GM23338 (cell line): ENCODE results near the gene DPY19L3. TPM values are rescaled to one million over a fixed set of nuclear protein-coding genes. Genes with fewer than 3 reads are reported as not detected.

Experiments used
- ATAC-seq: fragments of 200-7000 bp; cut with Tn5 transposase; 3 replicates; pipeline ENCODE4 v1.9.1; 2020
- DNase-seq: peaks from one replicate; pipeline ENCODE4 v3.0.0-alpha.2; 2015; ENCODE audit warnings: low spot score
- H2AFZ ChIP-seq: fragments of 200-600 bp; sonication (generic); 2 replicates; pipeline ENCODE4 v1.8.0; 2016; ENCODE audit warnings: antibody characterized with exemption, mild to moderate bottlenecking, moderate library complexity
- H3F3A ChIP-seq: fragments of 200-600 bp; sonication (generic); replicated peaks from 2 replicates; pipeline ENCODE4 v1.8.0; 2017; ENCODE audit warnings: antibody characterized with exemption, mixed run types, low read depth
- H3K27ac ChIP-seq: fragments of 200-600 bp; sonication (generic); 2 replicates; pipeline ENCODE4 v1.6.1; 2016; ENCODE audit warnings: low read depth
- H3K27me3 ChIP-seq: fragments of 200-600 bp; sonication (generic); 2 replicates; pipeline ENCODE4 v1.8.0; 2016; ENCODE audit warnings: mild to moderate bottlenecking, mixed run types, moderate library complexity; ENCODE audit not compliant: insufficient read depth
- H3K36me3 ChIP-seq: fragments of 200-600 bp; sonication (generic); 2 replicates; pipeline ENCODE4 v1.8.0; 2016; ENCODE audit warnings: mild to moderate bottlenecking; ENCODE audit not compliant: insufficient read depth
- H3K4me1 ChIP-seq: fragments of 200-600 bp; sonication (generic); 2 replicates; pipeline ENCODE4 v1.8.0; 2016; ENCODE audit warnings: mild to moderate bottlenecking, moderate library complexity; ENCODE audit not compliant: insufficient read depth
- H3K4me2 ChIP-seq: fragments of 200-600 bp; sonication (generic); 2 replicates; pipeline ENCODE4 v1.7.1; 2017; ENCODE audit warnings: mixed run types
- H3K4me3 ChIP-seq: fragments of 200-600 bp; sonication (generic); 2 replicates; pipeline ENCODE4 v1.6.1; 2016; ENCODE audit warnings: mixed run types
- H3K79me2 ChIP-seq: fragments of 200-600 bp; sonication (generic); replicated peaks from 2 replicates; pipeline ENCODE4 v1.8.0; 2017; ENCODE audit warnings: mild to moderate bottlenecking; ENCODE audit not compliant: insufficient read depth
- H3K9me2 ChIP-seq: fragments of 200-600 bp; sonication (generic); 2 replicates; pipeline ENCODE4 v1.8.0; 2017; ENCODE audit not compliant: insufficient read depth
- H4K20me1 ChIP-seq: fragments of 200-600 bp; sonication (generic); replicated peaks from 2 replicates; pipeline ENCODE4 v1.8.0; 2017; ENCODE audit warnings: mild to moderate bottlenecking; ENCODE audit not compliant: insufficient read depth
- H3K27ac Mint-ChIP-seq: 2 replicates; pipeline ENCODE4 v1.8.0; 2020; ENCODE audit warnings: inconsistent platforms, mild to moderate bottlenecking, moderate library complexity, mixed read lengths
- H3K27me3 Mint-ChIP-seq: 3 replicates; pipeline ENCODE4 v1.8.0; 2022; ENCODE audit warnings: low read depth, mild to moderate bottlenecking, moderate library complexity, mixed read lengths, inconsistent platforms; ENCODE audit not compliant: insufficient read depth, poor library complexity
- H3K36me3 Mint-ChIP-seq: 3 replicates; pipeline ENCODE4 v1.8.0; 2021; ENCODE audit warnings: low read depth, mild to moderate bottlenecking, inconsistent platforms, moderate library complexity, mixed read lengths
- H3K4me1 Mint-ChIP-seq: 3 replicates; pipeline ENCODE4 v1.8.0; 2020; ENCODE audit warnings: mild to moderate bottlenecking, inconsistent platforms, mixed read lengths
- H3K4me3 Mint-ChIP-seq: 3 replicates; pipeline ENCODE4 v1.8.0; 2021; ENCODE audit warnings: moderate library complexity, mild to moderate bottlenecking, inconsistent platforms, mixed read lengths
- H3K9me3 Mint-ChIP-seq: 3 replicates; pipeline ENCODE4 v1.8.0; 2020; ENCODE audit warnings: moderate library complexity, mild to moderate bottlenecking, inconsistent platforms, mixed read lengths
- CREB1 ChIP-seq: fragments of 250-450 bp; sonication (Bioruptor Pico); IDR thresholded peaks from 2 replicates; pipeline ENCODE4 v1.5.0; 2020; ENCODE audit warnings: low read depth, mild to moderate bottlenecking, moderate library complexity
- EZH2phosphoT487 ChIP-seq: fragments of 200-600 bp; sonication (generic); IDR thresholded peaks from one replicate; pipeline ENCODE4 v1.8.1; 2018; ENCODE audit warnings: antibody characterized with exemption; ENCODE audit not compliant: unreplicated experiment
- JUNB ChIP-seq: IDR thresholded peaks from one replicate; pipeline ENCODE4 v1.6.1; 2016; ENCODE audit warnings: antibody characterized with exemption; ENCODE audit not compliant: unreplicated experiment
- NANOG ChIP-seq: IDR thresholded peaks from 2 replicates; pipeline ENCODE4 v1.6.1; 2016; ENCODE audit warnings: antibody characterized with exemption, borderline replicate concordance
- STAT1 ChIP-seq: IDR thresholded peaks from one replicate; pipeline ENCODE4 v1.6.1; 2016; ENCODE audit warnings: antibody characterized with exemption; ENCODE audit not compliant: unreplicated experiment
- ZNF114 ChIP-seq: fragments of 250-450 bp; sonication (Bioruptor Pico); IDR thresholded peaks from 2 replicates; pipeline ENCODE4 v1.5.0; 2020; ENCODE audit warnings: mild to moderate bottlenecking, moderate library complexity
- ZNF331 ChIP-seq: fragments of 250-450 bp; sonication (Bioruptor Pico); IDR thresholded peaks from 2 replicates; pipeline ENCODE4 v1.5.0; 2020; ENCODE audit warnings: low read depth, mild to moderate bottlenecking, moderate library complexity
- polyA plus RNA-seq: library from polyadenylated mRNA; unstranded; fragments of >200 nt; fragmentation: Nextera tagmentation; extraction: Ambion mirVana; gene quantifications from 2 replicates; pipeline ENCODE4 v1.2.1, GENCODE V29; 2016
- total RNA-seq: library from RNA; depleted of rRNA; stranded (reverse); fragments of >200 nt; shearing (Covaris generic); gene quantifications from 2 replicates; pipeline ENCODE4 v1.2.3, GENCODE V29; 2014
- TF ChIP-seq, protein P1 (sequence below): IDR thresholded peaks from one replicate; pipeline ENCODE4 v1.6.1; 2018; ENCODE audit warnings: antibody characterized with exemption; ENCODE audit not compliant: unreplicated experiment
- TF ChIP-seq, protein P2 (sequence below), 2 experiments: fragments of 200-600 bp in 1 of 2; sonication (generic) in 1 of 2; conservative IDR thresholded peaks; 2 replicates each; pipeline versions ENCODE4 v1.5.1 to v1.6.1; 2016 to 2017; ENCODE audit warnings: antibody characterized with exemption in 2 of 2, low read depth in 2 of 2, mild to moderate bottlenecking in 2 of 2, moderate library complexity in 1 of 2
- TF ChIP-seq, protein P3 (sequence below): fragments of 250-450 bp; sonication (Bioruptor Pico); IDR thresholded peaks from 2 replicates; pipeline ENCODE4 v1.5.0; 2020; ENCODE audit warnings: mild to moderate bottlenecking, moderate library complexity

Gene DPY19L3
- total and polyA plus RNA-seq, 2 experiments from 2014 or later = 13.5 to 46.6 TPM

GRCh38 chr19:32368787-32369186 is 36.8 kb upstream of the DPY19L3 start (continued):
- TF ChIP-seq, protein P1, sequence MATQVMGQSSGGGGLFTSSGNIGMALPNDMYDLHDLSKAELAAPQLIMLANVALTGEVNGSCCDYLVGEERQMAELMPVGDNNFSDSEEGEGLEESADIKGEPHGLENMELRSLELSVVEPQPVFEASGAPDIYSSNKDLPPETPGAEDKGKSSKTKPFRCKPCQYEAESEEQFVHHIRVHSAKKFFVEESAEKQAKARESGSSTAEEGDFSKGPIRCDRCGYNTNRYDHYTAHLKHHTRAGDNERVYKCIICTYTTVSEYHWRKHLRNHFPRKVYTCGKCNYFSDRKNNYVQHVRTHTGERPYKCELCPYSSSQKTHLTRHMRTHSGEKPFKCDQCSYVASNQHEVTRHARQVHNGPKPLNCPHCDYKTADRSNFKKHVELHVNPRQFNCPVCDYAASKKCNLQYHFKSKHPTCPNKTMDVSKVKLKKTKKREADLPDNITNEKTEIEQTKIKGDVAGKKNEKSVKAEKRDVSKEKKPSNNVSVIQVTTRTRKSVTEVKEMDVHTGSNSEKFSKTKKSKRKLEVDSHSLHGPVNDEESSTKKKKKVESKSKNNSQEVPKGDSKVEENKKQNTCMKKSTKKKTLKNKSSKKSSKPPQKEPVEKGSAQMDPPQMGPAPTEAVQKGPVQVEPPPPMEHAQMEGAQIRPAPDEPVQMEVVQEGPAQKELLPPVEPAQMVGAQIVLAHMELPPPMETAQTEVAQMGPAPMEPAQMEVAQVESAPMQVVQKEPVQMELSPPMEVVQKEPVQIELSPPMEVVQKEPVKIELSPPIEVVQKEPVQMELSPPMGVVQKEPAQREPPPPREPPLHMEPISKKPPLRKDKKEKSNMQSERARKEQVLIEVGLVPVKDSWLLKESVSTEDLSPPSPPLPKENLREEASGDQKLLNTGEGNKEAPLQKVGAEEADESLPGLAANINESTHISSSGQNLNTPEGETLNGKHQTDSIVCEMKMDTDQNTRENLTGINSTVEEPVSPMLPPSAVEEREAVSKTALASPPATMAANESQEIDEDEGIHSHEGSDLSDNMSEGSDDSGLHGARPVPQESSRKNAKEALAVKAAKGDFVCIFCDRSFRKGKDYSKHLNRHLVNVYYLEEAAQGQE = no peak
- TF ChIP-seq ZNF114 (CRISPR knock-in tag) (no peak), NANOG (no peak), JUNB (no peak), EZH2phosphoT487 (no peak)
- TF ChIP-seq, protein P2, sequence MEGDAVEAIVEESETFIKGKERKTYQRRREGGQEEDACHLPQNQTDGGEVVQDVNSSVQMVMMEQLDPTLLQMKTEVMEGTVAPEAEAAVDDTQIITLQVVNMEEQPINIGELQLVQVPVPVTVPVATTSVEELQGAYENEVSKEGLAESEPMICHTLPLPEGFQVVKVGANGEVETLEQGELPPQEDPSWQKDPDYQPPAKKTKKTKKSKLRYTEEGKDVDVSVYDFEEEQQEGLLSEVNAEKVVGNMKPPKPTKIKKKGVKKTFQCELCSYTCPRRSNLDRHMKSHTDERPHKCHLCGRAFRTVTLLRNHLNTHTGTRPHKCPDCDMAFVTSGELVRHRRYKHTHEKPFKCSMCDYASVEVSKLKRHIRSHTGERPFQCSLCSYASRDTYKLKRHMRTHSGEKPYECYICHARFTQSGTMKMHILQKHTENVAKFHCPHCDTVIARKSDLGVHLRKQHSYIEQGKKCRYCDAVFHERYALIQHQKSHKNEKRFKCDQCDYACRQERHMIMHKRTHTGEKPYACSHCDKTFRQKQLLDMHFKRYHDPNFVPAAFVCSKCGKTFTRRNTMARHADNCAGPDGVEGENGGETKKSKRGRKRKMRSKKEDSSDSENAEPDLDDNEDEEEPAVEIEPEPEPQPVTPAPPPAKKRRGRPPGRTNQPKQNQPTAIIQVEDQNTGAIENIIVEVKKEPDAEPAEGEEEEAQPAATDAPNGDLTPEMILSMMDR (conservative IDR thresholded peaks at IDR 0.05; ENCODE audit: low read depth in 2 of 2) = no peak

GRCh38 chr19:32372726-32373517 is 32.6 kb upstream of the DPY19L3 start:
- H3K9me2 ChIP-seq = no peaks in the 10 kb centered on the region
- peak; percentile 21 for DNase-seq
- H3K27me3 ChIP-seq = no peaks in the 10 kb centered on the region
- peaks cover 4% of the 10 kb centered on the region; the same call in 1 of the 2 replicates for H3K36me3 ChIP-seq
- Mint-ChIP-seq H3K27me3 (no peaks in the 10 kb centered on the region), H3K4me3 (no peak overlapping the region), H3K4me1 (no peaks in the 10 kb centered on the region), H3K36me3 (peaks cover 61% of the 10 kb centered on the region), H3K27ac (no peak overlapping the region), H3K9me3 (peaks cover 6% of the 10 kb centered on the region)
- H3K4me2 ChIP-seq = no peak overlapping the region
- ATAC-seq = no peak
- H3K27ac ChIP-seq = no peak overlapping the region
- H3F3A ChIP-seq = no peaks in the 10 kb centered on the region
- H2AFZ ChIP-seq = no peak overlapping the region
- peaks cover 4% of the 10 kb centered on the region for H4K20me1 ChIP-seq
- H3K79me2 ChIP-seq = peaks cover 31% of the 10 kb centered on the region
- H3K4me1 ChIP-seq = no peaks in the 10 kb centered on the region
- H3K4me3 ChIP-seq = no peak overlapping the region
- TF ChIP-seq ZNF331 (CRISPR knock-in tag) (no peak), STAT1 (no peak), CREB1 (CRISPR knock-in tag) (no peak)
- TF ChIP-seq, protein P3, sequence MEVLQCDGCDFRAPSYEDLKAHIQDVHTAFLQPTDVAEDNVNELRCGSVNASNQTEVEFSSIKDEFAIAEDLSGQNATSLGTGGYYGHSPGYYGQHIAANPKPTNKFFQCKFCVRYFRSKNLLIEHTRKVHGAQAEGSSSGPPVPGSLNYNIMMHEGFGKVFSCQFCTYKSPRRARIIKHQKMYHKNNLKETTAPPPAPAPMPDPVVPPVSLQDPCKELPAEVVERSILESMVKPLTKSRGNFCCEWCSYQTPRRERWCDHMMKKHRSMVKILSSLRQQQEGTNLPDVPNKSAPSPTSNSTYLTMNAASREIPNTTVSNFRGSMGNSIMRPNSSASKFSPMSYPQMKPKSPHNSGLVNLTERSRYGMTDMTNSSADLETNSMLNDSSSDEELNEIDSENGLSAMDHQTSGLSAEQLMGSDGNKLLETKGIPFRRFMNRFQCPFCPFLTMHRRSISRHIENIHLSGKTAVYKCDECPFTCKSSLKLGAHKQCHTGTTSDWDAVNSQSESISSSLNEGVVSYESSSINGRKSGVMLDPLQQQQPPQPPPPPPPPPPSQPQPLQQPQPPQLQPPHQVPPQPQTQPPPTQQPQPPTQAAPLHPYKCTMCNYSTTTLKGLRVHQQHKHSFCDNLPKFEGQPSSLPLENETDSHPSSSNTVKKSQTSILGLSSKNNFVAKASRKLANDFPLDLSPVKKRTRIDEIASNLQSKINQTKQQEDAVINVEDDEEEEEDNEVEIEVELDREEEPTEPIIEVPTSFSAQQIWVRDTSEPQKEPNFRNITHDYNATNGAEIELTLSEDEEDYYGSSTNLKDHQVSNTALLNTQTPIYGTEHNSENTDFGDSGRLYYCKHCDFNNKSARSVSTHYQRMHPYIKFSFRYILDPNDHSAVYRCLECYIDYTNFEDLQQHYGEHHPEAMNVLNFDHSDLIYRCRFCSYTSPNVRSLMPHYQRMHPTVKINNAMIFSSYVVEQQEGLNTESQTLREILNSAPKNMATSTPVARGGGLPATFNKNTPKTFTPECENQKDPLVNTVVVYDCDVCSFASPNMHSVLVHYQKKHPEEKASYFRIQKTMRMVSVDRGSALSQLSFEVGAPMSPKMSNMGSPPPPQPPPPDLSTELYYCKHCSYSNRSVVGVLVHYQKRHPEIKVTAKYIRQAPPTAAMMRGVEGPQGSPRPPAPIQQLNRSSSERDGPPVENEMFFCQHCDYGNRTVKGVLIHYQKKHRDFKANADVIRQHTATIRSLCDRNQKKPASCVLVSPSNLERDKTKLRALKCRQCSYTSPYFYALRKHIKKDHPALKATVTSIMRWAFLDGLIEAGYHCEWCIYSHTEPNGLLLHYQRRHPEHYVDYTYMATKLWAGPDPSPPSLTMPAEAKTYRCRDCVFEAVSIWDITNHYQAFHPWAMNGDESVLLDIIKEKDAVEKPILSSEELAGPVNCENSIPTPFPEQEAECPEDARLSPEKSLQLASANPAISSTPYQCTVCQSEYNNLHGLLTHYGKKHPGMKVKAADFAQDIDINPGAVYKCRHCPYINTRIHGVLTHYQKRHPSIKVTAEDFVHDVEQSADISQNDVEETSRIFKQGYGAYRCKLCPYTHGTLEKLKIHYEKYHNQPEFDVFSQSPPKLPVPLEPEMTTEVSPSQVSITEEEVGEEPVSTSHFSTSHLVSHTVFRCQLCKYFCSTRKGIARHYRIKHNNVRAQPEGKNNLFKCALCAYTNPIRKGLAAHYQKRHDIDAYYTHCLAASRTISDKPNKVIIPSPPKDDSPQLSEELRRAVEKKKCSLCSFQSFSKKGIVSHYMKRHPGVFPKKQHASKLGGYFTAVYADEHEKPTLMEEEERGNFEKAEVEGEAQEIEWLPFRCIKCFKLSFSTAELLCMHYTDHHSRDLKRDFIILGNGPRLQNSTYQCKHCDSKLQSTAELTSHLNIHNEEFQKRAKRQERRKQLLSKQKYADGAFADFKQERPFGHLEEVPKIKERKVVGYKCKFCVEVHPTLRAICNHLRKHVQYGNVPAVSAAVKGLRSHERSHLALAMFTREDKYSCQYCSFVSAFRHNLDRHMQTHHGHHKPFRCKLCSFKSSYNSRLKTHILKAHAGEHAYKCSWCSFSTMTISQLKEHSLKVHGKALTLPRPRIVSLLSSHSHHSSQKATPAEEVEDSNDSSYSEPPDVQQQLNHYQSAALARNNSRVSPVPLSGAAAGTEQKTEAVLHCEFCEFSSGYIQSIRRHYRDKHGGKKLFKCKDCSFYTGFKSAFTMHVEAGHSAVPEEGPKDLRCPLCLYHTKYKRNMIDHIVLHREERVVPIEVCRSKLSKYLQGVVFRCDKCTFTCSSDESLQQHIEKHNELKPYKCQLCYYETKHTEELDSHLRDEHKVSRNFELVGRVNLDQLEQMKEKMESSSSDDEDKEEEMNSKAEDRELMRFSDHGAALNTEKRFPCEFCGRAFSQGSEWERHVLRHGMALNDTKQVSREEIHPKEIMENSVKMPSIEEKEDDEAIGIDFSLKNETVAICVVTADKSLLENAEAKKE (CRISPR knock-in tag) = no peak
- TF ChIP-seq, protein P2 (conservative IDR thresholded peaks at IDR 0.05; ENCODE audit: low read depth in 2 of 2) = no peak
